ENCODE results near the gene WTIP. TPM values are rescaled to one million over a fixed set of nuclear protein-coding genes. Genes with fewer than 3 reads are reported as not detected.

Gene WTIP
- 25.7 and 26.9 TPM in 2 replicates for total RNA-seq
- 18.0 and 22.4 TPM in 2 replicates for polyA plus RNA-seq
- 23.3 and 24.7 TPM in 2 replicates for polyA plus RNA-seq (2011; cell fraction: cytosol; rRNA removed)
- 21.4 and 26.1 TPM in 2 replicates for polyA plus RNA-seq (2011; cell fraction: nucleus; rRNA removed)
- polyA plus RNA-seq (2012): 20.2 and 25.0 TPM in 2 replicates
- 40.8 and 49.6 TPM in 2 replicates for polyA minus RNA-seq
- 0.51 TPM for polyA minus RNA-seq (2011; cell fraction: cytosol; rRNA and poly(A)+ RNA removed)
- polyA minus RNA-seq (2011; cell fraction: nucleus; rRNA and poly(A)+ RNA removed): 14.7 and 17.6 TPM in 2 replicates
- Bru-seq, nascent RNA: percentile 57 among the genes with signal in this experiment
- percentile 75 among the genes with signal in this experiment for BruChase-seq, experiment 1, labeled RNA remaining after a 6-hour chase
- percentile 68 among the genes with signal in this experiment for BruChase-seq, experiment 2, labeled RNA remaining after a 2-hour chase
- long read RNA-seq, full-length matches to known transcripts: 32 of 44 reads
- long read RNA-seq, partial matches to known transcripts: 2 of 44 reads
- long read RNA-seq, other reads (novel, unspliced or antisense): 10 of 44 reads

GRCh38 chr19:34480971-34481841 is at the start of gene WTIP:
Gene WTIP (plus strand): TSS chr19:34481758. CDS start chr19:34481975, 217 bp downstream.
- no peaks in the 10 kb centered on the region for H3K36me3 ChIP-seq (ENCODE audit: control insufficient read depth in 2 of 2, extremely low read depth in 1 of 2, insufficient read depth in 2 of 2, low read length in 2 of 2)
- intact Hi-C loops (cut with micrococcal nuclease): loop anchor here (1.0 kb wide), 1 partner anchor 20 kb away; no protein-coding TSS in a partner anchor
- DNase-seq (ENCODE audit: low read depth, low spot score) (peak; percentile 82), FAIRE-seq (peak; percentile 83)
- peak within 1 kb of the TSS; percentile 84 for H2AFZ ChIP-seq (ENCODE audit: low read depth, low read length)
- no peaks in the 10 kb centered on the region for H3K9me3 ChIP-seq (replicated peaks; ENCODE audit: control insufficient read depth, insufficient read depth, low read length)
- POLR2A ChIA-PET: interaction anchor here (0.6 to 1.7 kb wide), 2 partner anchors 56 to 1120 kb away, joined by 3 to 8 read pairs; no protein-coding TSS in a partner anchor
- H3K27ac ChIP-seq (ENCODE audit: insufficient read depth, low read depth, low read length): peak within 1 kb of the TSS; percentile 65
- H3K79me2 ChIP-seq (ENCODE audit: control insufficient read depth, insufficient read depth, low read length): peaks cover 31% of the 10 kb centered on the region
- no peaks in the 10 kb centered on the region for H4K20me1 ChIP-seq (replicated peaks; ENCODE audit: control insufficient read depth, extremely low read depth, insufficient read depth, low read length)
- peak within 1 kb of the TSS; percentile 83 for H3K9ac ChIP-seq (replicated peaks; ENCODE audit: extremely low read depth, insufficient read depth, low read length)
- H3K4me2 ChIP-seq (ENCODE audit: insufficient read depth, low read length): peak within 1 kb of the TSS; percentile 45
- peak; percentile 76 for TF ChIP-seq POLR2AphosphoS5 (IDR thresholded peaks at IDR 0.05; ENCODE audit: insufficient read depth, low read depth, low read length)
- TF ChIP-seq EZH2 (IDR thresholded peaks at IDR 0.05; ENCODE audit: borderline replicate concordance, low read depth, low read length, severe bottlenecking): no peak
- TF ChIP-seq POLR2A (IDR thresholded peaks at IDR 0.05; ENCODE audit: low read depth, low read length): peak; percentile 56
- no TSS peak for BruUV-seq (replicated peaks)
- H3K4me3 ChIP-seq (replicated peaks in 1 of 3; ENCODE audit: insufficient read depth in 1 of 3, low read depth in 1 of 3, low read length in 3 of 3): peak within 1 kb of the TSS; percentile 45 to 77 (median 53)
- dilution Hi-C loops (cut with MboI; ENCODE audit: extremely low pct_ligation_motif_present, low sequenced_read_pairs): no loop called here
- no peaks in the 10 kb centered on the region for H3K27me3 ChIP-seq (ENCODE audit: control insufficient read depth in 2 of 2, insufficient read depth in 2 of 2, low read length in 2 of 2)
- H3K4me1 ChIP-seq (ENCODE audit: control insufficient read depth, extremely low read depth, insufficient read depth, low read length): peaks cover 16% of the 10 kb centered on the region
- H3K9me1 ChIP-seq (replicated peaks; ENCODE audit: control insufficient read depth, extremely low read depth, insufficient read depth, low read length): no peaks in the 10 kb centered on the region
- CTCF ChIA-PET: interaction anchor here (1.2 kb wide), 1 partner anchor 11 kb away, joined by 3 read pairs; no protein-coding TSS in a partner anchor

GRCh38 chr19:34432797-34433196 is 48.8 kb upstream of the WTIP start:
- ChIA-PET CTCF (interaction anchor here (1.2 kb wide), 1 partner anchor 20 kb away, joined by 5 read pairs; no protein-coding TSS in a partner anchor), POLR2A (no interaction called here)
- no peak overlapping the region for H3K27ac ChIP-seq (ENCODE audit: insufficient read depth, low read depth, low read length)
- H3K9ac ChIP-seq (replicated peaks; ENCODE audit: extremely low read depth, insufficient read depth, low read length): no peak overlapping the region
- H3K4me1 ChIP-seq (ENCODE audit: control insufficient read depth, extremely low read depth, insufficient read depth, low read length): peaks cover 32% of the 10 kb centered on the region
- no peaks in the 10 kb centered on the region for H3K9me3 ChIP-seq (replicated peaks; ENCODE audit: control insufficient read depth, insufficient read depth, low read length)
- intact Hi-C loops (cut with micrococcal nuclease): loop anchor here (5.0 to 10.0 kb wide), 2 partner anchors 65 to 218 kb away; partner anchors contain the start of gene GPI
- H3K4me3 ChIP-seq (replicated peaks in 1 of 3; ENCODE audit: insufficient read depth in 1 of 3, low read depth in 1 of 3, low read length in 3 of 3): no peak overlapping the region
- H3K9me1 ChIP-seq (replicated peaks; ENCODE audit: control insufficient read depth, extremely low read depth, insufficient read depth, low read length): no peaks in the 10 kb centered on the region
- BruUV-seq (replicated peaks): no TSS peak
- H3K79me2 ChIP-seq (ENCODE audit: control insufficient read depth, insufficient read depth, low read length): peaks cover 82% of the 10 kb centered on the region
- DNase-seq (ENCODE audit: low read depth, low spot score) (peak; percentile 53), FAIRE-seq (no peak)
- dilution Hi-C loops (cut with MboI; ENCODE audit: extremely low pct_ligation_motif_present, low sequenced_read_pairs): no loop called here
- TF ChIP-seq JUN (IDR thresholded peaks at IDR 0.05; ENCODE audit: borderline replicate concordance, insufficient read depth, insufficient read length, low read depth) (no peak), EZH2 (IDR thresholded peaks at IDR 0.05; ENCODE audit: borderline replicate concordance, low read depth, low read length, severe bottlenecking) (no peak), FOS (IDR thresholded peaks at IDR 0.05; ENCODE audit: borderline replicate concordance, insufficient read depth, low read length) (no peak), MAX (IDR thresholded peaks at IDR 0.05; ENCODE audit: insufficient read depth, insufficient read length) (no peak), CTCF (IDR thresholded peaks at IDR 0.05; ENCODE audit: extremely low read depth in 1 of 2, insufficient read depth in 1 of 2, low read depth in 1 of 2, low read length in 2 of 2) (no peak), POLR2A (IDR thresholded peaks at IDR 0.05; ENCODE audit: low read depth, low read length) (no peak), POLR2AphosphoS5 (IDR thresholded peaks at IDR 0.05; ENCODE audit: insufficient read depth, low read depth, low read length) (no peak), GATA2 (IDR thresholded peaks at IDR 0.05; ENCODE audit: insufficient read depth, insufficient read length, low read depth, low read length) (no peak), MYC (IDR thresholded peaks at IDR 0.05; ENCODE audit: low read depth, low read length) (no peak)
- H3K36me3 ChIP-seq (ENCODE audit: control insufficient read depth in 2 of 2, extremely low read depth in 1 of 2, insufficient read depth in 2 of 2, low read length in 2 of 2): peaks cover 4 to 6% of the 10 kb centered on the region in 2 experiments
- H2AFZ ChIP-seq (ENCODE audit: low read depth, low read length): no peak overlapping the region
- no peaks in the 10 kb centered on the region for H3K27me3 ChIP-seq (ENCODE audit: control insufficient read depth in 2 of 2, insufficient read depth in 2 of 2, low read length in 2 of 2)
- H3K4me2 ChIP-seq (ENCODE audit: insufficient read depth, low read length): no peak overlapping the region
- H4K20me1 ChIP-seq (replicated peaks; ENCODE audit: control insufficient read depth, extremely low read depth, insufficient read depth, low read length): peaks cover 11% of the 10 kb centered on the region

Data from endothelial cell of umbilical vein (primary cell).